Astrocyte of the cerebellum (primary cell): ENCODE data around the gene TTC32.
"Not testable (repeated sequence)": the region's sequence is repeated elsewhere in the genome, so short reads cannot be mapped to it uniquely, and the experiment has no call there.

Source experiments
- DNase-seq: peaks from one replicate; pipeline ENCODE4 v3.0.0-alpha.2; 2011; ENCODE audit warnings: low read depth
- H3K4me3 ChIP-seq: 2 replicates; pipeline ENCODE4 v1.5.1; 2011; ENCODE audit warnings: mild to moderate bottlenecking, low read depth, low read length, moderate library complexity
- CTCF ChIP-seq: IDR thresholded peaks from 2 replicates; pipeline ENCODE4 v1.5.1; 2012; ENCODE audit warnings: low read length, low read depth, moderate library complexity, mild to moderate bottlenecking; ENCODE audit errors: missing control alignments
- in situ Hi-C: cut with HindIII; loops from 2 replicates; pipeline ENCODE4 v1.10.0; 2017; ENCODE audit warnings: low sequenced_read_pairs

The TTC32 gene

GRCh38 chr2:19937004-19937403 is 35.2 kb upstream of the TTC32 start:
- TF ChIP-seq CTCF: no peak
- in situ Hi-C loops: no loop called here
- DNase-seq: no peak
- no peak overlapping the region for H3K4me3 ChIP-seq

- no peak overlapping the region for H3K4me3 ChIP-seq
- no peak for DNase-seq
- in situ Hi-C loops: no loop called here
- no peak for TF ChIP-seq CTCF
These were observed 34.4 kb upstream of the TTC32 start for GRCh38 chr2:19936203-19936602.

GRCh38 chr2:19933351-19933981 is 31.7 kb upstream of the TTC32 start:
- peak; percentile 49 for DNase-seq
- in situ Hi-C loops: no loop called here
- no peak overlapping the region for H3K4me3 ChIP-seq
- no peak for TF ChIP-seq CTCF

GRCh38 chr2:19932928-19933327 is 31.1 kb upstream of the TTC32 start:
- no peak for TF ChIP-seq CTCF
- H3K4me3 ChIP-seq: no peak overlapping the region
- DNase-seq: no peak
- in situ Hi-C loops: no loop called here

GRCh38 chr2:19929226-19929625 is 27.4 kb upstream of the TTC32 start:
- no peak for TF ChIP-seq CTCF
- H3K4me3 ChIP-seq: no peak overlapping the region
- in situ Hi-C loops: no loop called here
- no peak for DNase-seq

- DNase-seq, in situ Hi-C loops, H3K4me3 ChIP-seq: not testable (repeated sequence)
These were observed 26.0 kb upstream of the TTC32 start for GRCh38 chr2:19927816-19928215.

- in situ Hi-C loops, DNase-seq, H3K4me3 ChIP-seq: not testable (repeated sequence)
These were observed 22.7 kb upstream of the TTC32 start for GRCh38 chr2:19924526-19924925.

- DNase-seq, H3K4me3 ChIP-seq, in situ Hi-C loops: not testable (repeated sequence)
These were observed 20.4 kb upstream of the TTC32 start for GRCh38 chr2:19922188-19922587.
